ENCODE data around the gene GPR176.

The GPR176 gene

DNA sequence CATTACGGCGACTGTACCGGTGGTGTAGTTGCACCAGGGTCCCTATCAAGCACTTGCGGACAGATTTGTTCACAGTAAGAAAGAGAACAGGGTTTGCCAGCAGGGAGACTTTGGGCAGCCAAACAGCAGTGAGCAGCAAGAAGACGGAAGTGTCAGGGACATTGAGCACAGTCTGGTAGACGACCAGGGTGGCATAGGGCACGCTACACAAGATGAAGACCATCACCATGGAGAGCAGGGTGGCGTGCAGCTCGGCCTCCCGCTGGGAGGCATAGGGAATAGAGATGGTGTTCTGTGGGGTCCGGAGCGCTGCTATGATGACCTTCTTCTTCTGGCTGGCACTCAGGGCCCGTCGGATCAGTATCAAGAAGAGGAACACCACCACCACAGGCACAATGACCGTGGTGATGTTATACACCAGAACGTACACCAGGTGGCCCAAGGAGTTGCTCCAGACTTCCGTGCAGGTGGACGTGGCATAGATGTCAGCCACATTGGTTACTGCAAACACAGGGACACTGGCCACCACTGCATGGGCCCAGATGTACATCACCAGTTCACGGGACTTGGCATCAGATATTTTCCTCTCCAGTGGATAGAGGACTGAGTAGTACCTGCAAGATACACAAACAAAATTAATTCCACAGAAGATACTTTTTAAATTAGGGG, 118.3 kb downstream of the GPR176 start:
- no peak for DNase-seq

- no peak for DNase-seq
Measured at GRCh38 chr15:39799552-39800011, 120.5 kb downstream of the GPR176 start.

- no peak for DNase-seq
Measured at GRCh38 chr15:39798382-39798781, 121.7 kb downstream of the GPR176 start.

DNA sequence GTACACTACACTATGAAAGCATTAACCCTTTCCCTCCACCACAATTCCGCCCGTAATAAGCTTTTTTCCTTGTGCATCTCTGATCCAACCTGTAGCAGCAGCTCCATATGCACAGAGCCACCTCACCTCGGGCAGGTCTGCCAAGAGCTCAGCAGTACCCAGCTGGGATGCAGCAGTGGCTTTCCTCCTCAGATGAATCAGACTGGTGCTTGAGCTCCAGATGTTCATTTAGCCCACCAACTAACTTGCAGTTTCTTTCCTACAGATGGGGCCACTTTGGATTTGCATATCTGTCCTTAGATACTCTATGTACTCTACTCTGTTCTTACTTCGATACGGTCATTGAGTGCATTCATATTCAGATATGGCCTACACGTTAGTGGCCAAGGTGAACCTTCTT, 122.7 kb downstream of the GPR176 start:
- DNase-seq = no peak

GRCh38 chr15:39796601-39797000, 123.5 kb downstream of the GPR176 start:
- DNase-seq = no peak

DNA sequence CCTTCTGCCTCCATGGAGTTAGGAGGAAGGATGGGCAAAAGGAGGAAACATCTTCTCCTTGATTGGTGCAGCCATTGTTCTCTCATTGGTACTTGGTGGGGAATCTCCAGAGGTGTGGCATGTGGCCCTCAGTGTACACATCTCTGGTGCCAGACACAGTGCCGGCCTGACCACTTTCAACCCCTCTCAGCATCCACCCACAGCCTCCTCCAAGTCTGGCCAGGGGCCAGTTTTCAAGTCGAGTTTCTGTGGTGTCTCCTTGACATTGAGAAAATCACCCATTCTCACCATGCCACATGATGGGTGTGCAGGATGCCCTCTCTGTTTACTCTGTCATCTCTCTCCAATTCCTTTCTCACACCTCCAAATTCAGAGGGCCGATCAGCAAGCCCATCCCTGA, 124.6 kb downstream of the GPR176 start:
- DNase-seq = no peak

DNA sequence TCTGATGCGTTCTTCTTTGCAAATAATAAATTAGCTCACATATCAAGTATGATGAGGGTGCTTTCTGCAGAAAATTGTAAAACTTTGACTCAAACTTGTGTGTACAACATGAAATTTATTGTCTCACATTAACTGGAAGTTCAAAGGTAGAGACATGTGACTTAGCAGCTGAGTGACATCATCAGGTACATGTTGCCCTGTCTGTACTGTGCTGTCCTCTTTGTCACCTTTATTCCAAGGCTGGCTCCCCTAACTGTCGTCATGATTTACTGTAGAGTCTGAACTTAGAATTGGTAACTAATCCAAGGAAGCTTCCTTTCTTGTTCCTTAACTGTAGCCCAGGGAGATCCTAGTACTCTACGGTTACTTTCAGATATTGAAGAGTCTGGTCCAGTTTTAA, 125.1 kb downstream of the GPR176 start:
- DNase-seq = no peak

- no peak for DNase-seq
Measured at GRCh38 chr15:39793923-39794322, 126.1 kb downstream of the GPR176 start.

- DNase-seq = no peak
Measured at GRCh38 chr15:39792844-39793335, 127.2 kb downstream of the GPR176 start.

GRCh38 chr15:39792025-39792843, 127.8 kb downstream of the GPR176 start:
- no peak for DNase-seq

- DNase-seq = no peak
Measured at GRCh38 chr15:39789736-39790135, 130.3 kb downstream of the GPR176 start.

DNA sequence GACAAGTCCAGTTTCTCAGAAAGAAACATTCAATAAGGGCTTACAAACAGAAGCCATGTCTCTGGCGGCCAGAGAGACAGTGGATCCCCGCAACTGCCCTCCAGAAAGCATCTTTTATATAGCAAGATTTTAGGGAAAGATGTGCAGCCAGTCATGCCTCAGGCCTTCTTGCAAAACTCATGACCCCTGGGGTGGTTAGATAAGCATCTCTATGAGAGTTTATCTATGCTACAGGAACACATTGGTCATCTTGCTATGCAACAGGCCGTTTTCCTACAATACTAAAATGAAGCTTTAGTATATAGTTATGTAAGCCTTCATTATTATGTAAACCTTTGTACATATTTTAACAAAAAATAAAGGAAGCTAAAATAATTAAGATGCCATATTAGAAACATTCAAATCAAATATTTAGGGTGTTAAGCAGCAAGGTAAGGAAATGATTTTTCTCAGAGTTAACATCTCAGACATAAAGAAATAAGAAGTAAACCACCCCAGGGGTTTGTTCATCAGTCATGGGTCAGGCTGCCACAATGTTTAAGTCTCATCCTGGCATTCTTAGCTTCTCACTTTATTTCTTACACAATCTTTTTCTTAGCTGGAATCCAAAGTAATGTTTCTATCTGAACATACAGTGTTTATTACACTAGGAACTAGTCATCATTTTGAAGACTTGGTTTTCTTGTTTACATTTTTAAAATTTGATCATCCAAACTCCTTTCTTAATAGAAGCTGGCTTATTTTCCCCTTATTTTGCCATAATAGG, 131.1 kb downstream of the GPR176 start:
- DNase-seq = no peak

GRCh38 chr15:39788108-39788507, 132.0 kb downstream of the GPR176 start:
- no peak for DNase-seq

DNA sequence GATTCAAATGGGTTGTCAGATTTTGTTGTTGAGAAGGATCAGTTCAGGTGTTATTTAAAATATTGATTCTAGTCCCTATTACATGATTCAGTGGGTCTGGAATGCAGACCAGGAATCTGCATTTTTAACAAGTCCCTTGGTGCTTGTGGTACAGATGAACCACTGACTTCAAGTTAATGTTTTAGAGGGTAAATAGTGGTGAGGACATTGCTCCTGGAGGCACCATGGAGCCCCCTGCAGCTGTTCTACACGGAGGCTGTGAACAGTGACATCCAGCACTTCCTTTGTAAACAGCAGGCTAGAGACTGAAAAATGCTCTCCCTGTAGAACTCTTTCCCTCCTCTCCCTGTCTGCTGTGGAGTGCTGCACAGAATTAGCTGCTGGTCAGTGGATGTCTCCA, 132.6 kb downstream of the GPR176 start:
- no peak for DNase-seq

DNA sequence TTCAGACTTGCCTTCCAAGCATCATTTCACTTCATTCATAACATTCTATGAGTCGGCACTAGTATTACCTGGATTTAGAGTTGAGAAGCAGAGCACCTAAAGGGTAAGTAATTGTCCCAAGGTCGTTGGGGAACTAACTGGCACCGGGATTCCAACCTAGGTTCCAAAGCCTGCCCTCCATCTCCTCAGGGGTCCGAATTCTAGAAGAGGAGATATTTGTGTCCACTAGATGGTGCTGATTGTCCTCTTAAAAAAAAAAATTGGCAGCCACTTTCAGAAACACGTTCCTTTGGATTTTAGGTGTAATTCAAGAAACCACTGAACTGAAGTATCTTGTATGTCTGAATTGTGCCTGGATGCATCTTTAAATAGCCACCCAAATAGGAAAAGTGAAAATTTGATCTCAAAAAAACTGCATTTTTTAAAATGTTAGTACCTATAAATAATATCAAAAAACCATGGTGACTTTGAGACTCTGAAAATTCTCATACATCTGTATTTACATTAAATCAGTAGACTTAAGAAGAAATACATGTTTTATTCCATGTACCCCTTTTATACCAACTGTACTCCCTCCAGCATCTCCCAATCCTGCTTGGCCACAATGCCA, 133.5 kb downstream of the GPR176 start:
- peak; percentile 52 for DNase-seq

DNA sequence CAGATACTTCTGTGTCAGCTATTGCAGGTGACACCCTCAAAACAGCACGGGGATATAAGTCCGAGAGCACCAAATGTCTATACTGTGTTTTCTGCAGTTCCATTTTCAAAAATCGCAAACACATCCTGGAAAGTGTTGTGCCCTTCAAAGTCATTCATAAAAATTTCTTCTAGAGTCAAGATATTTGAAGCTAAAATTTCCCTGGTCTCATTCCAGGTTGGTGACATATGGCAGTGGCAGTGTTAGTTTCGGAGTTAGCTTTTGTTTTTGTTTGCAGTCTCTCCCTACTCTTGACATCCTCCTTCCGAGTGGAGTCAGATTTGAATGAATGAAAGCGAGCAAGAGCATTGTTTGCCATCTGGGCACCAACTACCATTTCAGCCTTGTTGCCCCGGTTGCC, 134.2 kb downstream of the GPR176 start:
- no peak for DNase-seq

- DNase-seq = no peak
Measured at GRCh38 chr15:39785139-39785538, 134.9 kb downstream of the GPR176 start.

GRCh38 chr15:39784638-39785037, 135.4 kb downstream of the GPR176 start:
- no peak for DNase-seq

DNA sequence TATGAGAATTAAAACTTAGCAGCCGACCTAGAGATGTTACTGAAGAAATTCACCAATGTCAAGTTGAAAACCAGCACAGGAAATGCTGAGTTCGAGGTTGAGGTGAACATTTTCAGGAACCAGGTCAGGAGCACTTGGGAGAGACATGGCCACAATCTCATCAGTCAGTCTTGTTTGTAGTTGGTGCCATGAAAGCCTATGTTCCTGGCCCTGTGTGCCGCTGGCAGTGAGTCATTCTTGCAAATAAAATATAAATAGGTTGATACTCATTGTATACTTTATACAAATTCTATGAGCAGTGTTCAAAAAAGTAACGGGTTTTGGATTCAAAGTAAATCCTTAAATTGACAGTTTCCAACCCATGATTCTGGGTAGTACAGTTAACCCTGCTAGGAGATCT, 135.9 kb downstream of the GPR176 start:
- DNase-seq = no peak

- DNase-seq = no peak
Measured at GRCh38 chr15:39783244-39783820, 136.7 kb downstream of the GPR176 start.

- peak; percentile 94 for DNase-seq
Measured at GRCh38 chr15:39782441-39783138, 137.5 kb downstream of the GPR176 start, which contains the start of gene FSIP1. Gene FSIP1 (minus strand): TSS chr15:39782841. CDS start chr15:39776524, 6,317 bp downstream.

GRCh38 chr15:39781967-39782302, 138.1 kb downstream of the GPR176 start:
- DNase-seq = no peak

Measured in amniotic stem cell (primary cell).